ENCODE results near the gene SYNC. TPM values are rescaled to one million over a fixed set of nuclear protein-coding genes. Genes with fewer than 3 reads are reported as not detected.
"Not testable (repeated sequence)": the region's sequence is repeated elsewhere in the genome, so short reads cannot be mapped to it uniquely, and the experiment has no call there.

SYNC gene
- total and polyA plus RNA-seq, 2 donors, result 0.66 to 2.5 TPM

GRCh38 chr1:32644426-32644825 lies 58.1 kb downstream of the SYNC start:
- no peaks in the 10 kb centered on the region for H3K9me3 ChIP-seq (ENCODE audit: control insufficient read depth in 2 of 2, insufficient read depth in 1 of 2, low read length in 1 of 2)
- H3K27ac ChIP-seq (ENCODE audit: low read depth in 1 of 2, low read length in 1 of 2), result no peak overlapping the region
- WGBS, result 96% methylated on average over 4 of the region's 4 CpGs
- H3K36me3 ChIP-seq (ENCODE audit: control insufficient read depth in 2 of 2, insufficient read depth in 2 of 2, low read length in 1 of 2), result peaks cover 6% of the 10 kb centered on the region in 2 donors
- H3K27me3 ChIP-seq (ENCODE audit: control insufficient read depth in 2 of 2, insufficient read depth in 1 of 2, low read length in 1 of 2), result no peaks in the 10 kb centered on the region
- peaks cover 0 to 4% of the 10 kb centered on the region in 2 donors for H3K4me1 ChIP-seq (ENCODE audit: control insufficient read depth in 2 of 2, insufficient read depth in 2 of 2, low read length in 2 of 2)
- no peak overlapping the region for H3K4me3 ChIP-seq (ENCODE audit: low read length in 2 of 2)
- no peak for DNase-seq (ENCODE audit: low read depth in 6 of 9, low spot score in 9 of 9)

- not testable (repeated sequence) for H3K4me1 ChIP-seq (ENCODE audit: control insufficient read depth in 2 of 2, insufficient read depth in 2 of 2, low read length in 2 of 2); H3K9me3 ChIP-seq (ENCODE audit: control insufficient read depth in 2 of 2, insufficient read depth in 1 of 2, low read length in 1 of 2); DNase-seq (ENCODE audit: low read depth in 6 of 9, low spot score in 9 of 9); H3K4me3 ChIP-seq (ENCODE audit: low read length in 2 of 2); H3K27me3 ChIP-seq (ENCODE audit: control insufficient read depth in 2 of 2, insufficient read depth in 1 of 2, low read length in 1 of 2); H3K27ac ChIP-seq (ENCODE audit: low read depth in 1 of 2, low read length in 1 of 2)
- H3K36me3 ChIP-seq (ENCODE audit: control insufficient read depth in 2 of 2, insufficient read depth in 2 of 2, low read length in 1 of 2), result peaks cover 8 to 13% of the 10 kb centered on the region in 2 donors
- WGBS, result 96% methylated on average over 8 of the region's 8 CpGs
These were observed 60.2 kb downstream of the SYNC start for GRCh38 chr1:32642292-32642827.

GRCh38 chr1:32639489-32640075 lies 63.0 kb downstream of the SYNC start:
- Histone ChIP-seq H3K4me1 (ENCODE audit: control insufficient read depth in 2 of 2, insufficient read depth in 2 of 2, low read length in 2 of 2) (no peaks in the 10 kb centered on the region), H3K36me3 (ENCODE audit: control insufficient read depth in 2 of 2, insufficient read depth in 2 of 2, low read length in 1 of 2) (peaks cover 3 to 9% of the 10 kb centered on the region in 2 donors), H3K27me3 (ENCODE audit: control insufficient read depth in 2 of 2, insufficient read depth in 1 of 2, low read length in 1 of 2) (no peaks in the 10 kb centered on the region), H3K27ac (ENCODE audit: low read depth in 1 of 2, low read length in 1 of 2) (no peak overlapping the region), H3K4me3 (ENCODE audit: low read length in 2 of 2) (no peak overlapping the region), H3K9me3 (ENCODE audit: control insufficient read depth in 2 of 2, insufficient read depth in 1 of 2, low read length in 1 of 2) (no peaks in the 10 kb centered on the region)
- no peak for DNase-seq (ENCODE audit: low read depth in 6 of 9, low spot score in 9 of 9)
- 96% methylated on average over 1 of the region's 1 CpG for WGBS

- no peak for DNase-seq (ENCODE audit: low read depth in 6 of 9, low spot score in 9 of 9)
- Histone ChIP-seq H3K27ac (ENCODE audit: low read depth in 1 of 2, low read length in 1 of 2) (no peak overlapping the region), H3K4me3 (ENCODE audit: low read length in 2 of 2) (no peak overlapping the region), H3K4me1 (ENCODE audit: control insufficient read depth in 2 of 2, insufficient read depth in 2 of 2, low read length in 2 of 2) (no peaks in the 10 kb centered on the region), H3K27me3 (ENCODE audit: control insufficient read depth in 2 of 2, insufficient read depth in 1 of 2, low read length in 1 of 2) (no peaks in the 10 kb centered on the region), H3K36me3 (ENCODE audit: control insufficient read depth in 2 of 2, insufficient read depth in 2 of 2, low read length in 1 of 2) (peaks cover 5 to 17% of the 10 kb centered on the region in 2 donors), H3K9me3 (ENCODE audit: control insufficient read depth in 2 of 2, insufficient read depth in 1 of 2, low read length in 1 of 2) (no peaks in the 10 kb centered on the region)
- 95% methylated on average over 16 of the region's 16 CpGs for WGBS
These were observed 65.5 kb downstream of the SYNC start for GRCh38 chr1:32636914-32637645.

GRCh38 chr1:32635508-32636277 lies 66.9 kb downstream of the SYNC start:
- Histone ChIP-seq H3K9me3 (ENCODE audit: control insufficient read depth in 2 of 2, insufficient read depth in 1 of 2, low read length in 1 of 2) (no peaks in the 10 kb centered on the region), H3K27me3 (ENCODE audit: control insufficient read depth in 2 of 2, insufficient read depth in 1 of 2, low read length in 1 of 2) (no peaks in the 10 kb centered on the region), H3K4me1 (ENCODE audit: control insufficient read depth in 2 of 2, insufficient read depth in 2 of 2, low read length in 2 of 2) (no peaks in the 10 kb centered on the region), H3K4me3 (ENCODE audit: low read length in 2 of 2) (no peak overlapping the region), H3K36me3 (ENCODE audit: control insufficient read depth in 2 of 2, insufficient read depth in 2 of 2, low read length in 1 of 2) (peaks cover 5 to 22% of the 10 kb centered on the region in 2 donors), H3K27ac (ENCODE audit: low read depth in 1 of 2, low read length in 1 of 2) (no peak overlapping the region)
- DNase-seq (ENCODE audit: low read depth in 6 of 9, low spot score in 9 of 9), result no peak
- 91% methylated on average over 8 of the region's 8 CpGs for WGBS

- no peak for DNase-seq (ENCODE audit: low read depth in 6 of 9, low spot score in 9 of 9)
- Histone ChIP-seq H3K4me1 (ENCODE audit: control insufficient read depth in 2 of 2, insufficient read depth in 2 of 2, low read length in 2 of 2) (peaks cover under 1 to 3% of the 10 kb centered on the region in 2 donors), H3K27me3 (ENCODE audit: control insufficient read depth in 2 of 2, insufficient read depth in 1 of 2, low read length in 1 of 2) (no peaks in the 10 kb centered on the region), H3K4me3 (ENCODE audit: low read length in 2 of 2) (no peak overlapping the region), H3K27ac (ENCODE audit: low read depth in 1 of 2, low read length in 1 of 2) (no peak overlapping the region), H3K9me3 (ENCODE audit: control insufficient read depth in 2 of 2, insufficient read depth in 1 of 2, low read length in 1 of 2) (no peaks in the 10 kb centered on the region), H3K36me3 (ENCODE audit: control insufficient read depth in 2 of 2, insufficient read depth in 2 of 2, low read length in 1 of 2) (peaks cover 8 to 12% of the 10 kb centered on the region in 2 donors)
- WGBS, result 96% methylated on average over 2 of the region's 2 CpGs
These were observed 69.7 kb downstream of the SYNC start for GRCh38 chr1:32632829-32633228.

GRCh38 chr1:32630173-32630572 lies 72.4 kb downstream of the SYNC start:
- H3K27me3 ChIP-seq (ENCODE audit: control insufficient read depth in 2 of 2, insufficient read depth in 1 of 2, low read length in 1 of 2); DNase-seq (ENCODE audit: low read depth in 6 of 9, low spot score in 9 of 9); H3K4me1 ChIP-seq (ENCODE audit: control insufficient read depth in 2 of 2, insufficient read depth in 2 of 2, low read length in 2 of 2); H3K4me3 ChIP-seq (ENCODE audit: low read length in 2 of 2); H3K27ac ChIP-seq (ENCODE audit: low read depth in 1 of 2, low read length in 1 of 2); H3K9me3 ChIP-seq (ENCODE audit: control insufficient read depth in 2 of 2, insufficient read depth in 1 of 2, low read length in 1 of 2): not testable (repeated sequence)
- peaks cover 10 to 16% of the 10 kb centered on the region in 2 donors for H3K36me3 ChIP-seq (ENCODE audit: control insufficient read depth in 2 of 2, insufficient read depth in 2 of 2, low read length in 1 of 2)
- 98% methylated on average over 4 of the region's 4 CpGs for WGBS
